GM12801 (cell line): Measurements from ENCODE around the gene RPS2.

Experiments
- CTCF ChIP-seq: IDR thresholded peaks from one replicate; pipeline ENCODE4 v1.5.1; 2011; ENCODE audit warnings: control low read depth; ENCODE audit not compliant: insufficient read length; ENCODE audit errors: extremely low read depth

RPS2 gene

DNA sequence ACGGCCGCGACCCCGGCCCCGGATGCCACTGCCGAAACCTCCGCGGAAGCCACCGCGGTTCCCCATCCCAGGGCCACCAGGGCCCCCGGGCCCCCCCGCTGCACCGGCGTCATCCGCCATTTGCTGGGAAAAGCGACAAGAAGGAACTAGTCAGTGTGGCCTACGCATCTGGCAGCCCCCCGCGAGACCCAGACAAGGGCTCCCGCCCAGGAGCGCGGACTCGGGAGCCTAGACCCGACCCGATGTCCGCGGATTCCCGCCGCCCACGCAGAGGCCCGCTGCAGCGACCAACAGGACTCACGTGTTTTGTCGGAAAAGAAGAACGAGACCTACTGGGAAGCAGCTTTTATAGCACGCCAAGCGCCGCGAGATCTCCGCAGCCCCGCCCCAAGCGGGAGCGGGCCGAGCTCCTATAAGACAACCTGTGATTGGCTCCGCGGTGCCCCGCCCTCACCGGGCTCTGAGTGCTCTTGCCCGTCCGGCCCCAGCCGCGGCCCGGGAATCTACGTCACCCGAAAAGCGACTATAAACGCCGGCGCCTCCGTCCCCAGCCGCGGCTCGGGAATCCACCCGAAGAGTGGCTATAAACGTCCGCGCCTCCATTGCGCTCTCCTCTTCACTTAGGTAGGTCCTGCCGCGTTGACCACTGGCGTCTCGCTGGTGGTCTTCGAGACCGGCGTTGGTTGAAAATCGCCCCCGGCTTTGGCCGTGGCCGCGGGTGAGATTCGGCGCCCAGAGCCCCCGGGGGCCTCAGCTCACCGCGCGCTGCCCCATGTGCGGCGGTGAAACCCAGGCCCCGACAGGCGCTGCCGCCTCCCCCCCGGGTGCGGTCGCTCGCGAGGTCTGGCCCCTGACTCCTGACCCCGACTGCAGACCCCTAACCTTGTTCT is at the start of gene RPS2:
Gene RPS2 (minus strand): TSS at position 321 of the 890 bp plus-strand sequence. CDS start 201 bp downstream, at position 120.
- no peak for TF ChIP-seq CTCF

- TF ChIP-seq CTCF = no peak
These were observed 48.9 kb upstream of the RPS2 start for GRCh38 chr16:2013527-2013926.

- no peak for TF ChIP-seq CTCF
These were observed 45.3 kb upstream of the RPS2 start, which contains the start of gene ZNF598 for GRCh38 chr16:2009791-2010510. Gene ZNF598, minus strand, starts transcription at chr16:2009821.

DNA sequence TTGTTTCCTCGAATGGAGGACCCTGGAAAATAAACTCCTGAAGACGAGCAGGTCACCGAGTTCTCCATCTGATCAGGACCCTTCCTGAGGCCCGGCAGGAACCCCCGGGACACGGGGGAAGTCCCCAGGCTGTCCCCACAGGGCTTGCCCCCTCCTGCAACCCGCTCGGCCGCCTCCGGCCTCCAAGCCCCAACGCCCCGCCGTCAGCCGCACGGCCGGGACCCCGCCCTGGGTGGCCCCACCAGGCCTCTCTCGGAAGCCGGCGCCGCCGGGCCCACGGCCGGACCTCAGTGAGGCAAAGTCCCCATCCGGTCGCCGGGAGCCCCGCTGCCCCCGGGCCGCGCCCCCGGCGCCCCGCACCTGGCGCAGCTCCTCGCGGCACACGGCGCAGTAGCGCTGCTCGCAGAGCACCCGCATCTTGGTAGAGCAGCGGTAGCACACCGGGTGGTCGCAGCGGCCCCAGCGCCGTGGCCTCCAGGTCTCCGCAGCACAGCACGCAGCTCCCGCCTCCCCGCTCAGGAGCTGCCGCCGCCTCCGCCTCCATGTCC is 44.6 kb upstream of the RPS2 start:
- no peak for TF ChIP-seq CTCF

DNA sequence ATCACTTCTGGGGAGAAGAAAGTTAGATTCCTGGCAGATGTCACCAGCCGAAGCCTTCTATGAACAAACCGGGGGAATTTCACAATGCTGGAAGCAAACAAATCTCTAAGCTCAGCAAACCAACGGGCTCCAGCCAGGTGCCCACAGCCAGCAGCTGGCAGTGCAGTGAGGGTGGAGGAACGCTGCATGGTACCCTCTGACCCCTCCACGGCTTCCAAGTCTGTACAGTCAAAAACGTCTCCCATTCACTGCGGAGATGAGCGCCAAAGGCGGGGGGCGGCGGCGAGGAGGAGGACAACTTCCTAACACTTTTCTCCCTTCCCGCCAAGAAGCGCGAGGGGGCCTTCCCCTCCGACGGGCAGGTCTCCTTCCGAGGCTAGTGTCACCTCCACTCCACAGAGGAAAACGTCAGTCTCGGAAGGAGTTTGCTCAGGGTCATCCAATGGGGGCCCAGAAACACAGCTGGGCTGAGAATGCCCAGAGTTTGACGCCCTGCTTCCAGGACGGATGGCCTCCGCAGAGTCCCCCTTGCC is 44.1 kb upstream of the RPS2 start:
- TF ChIP-seq CTCF = no peak

DNA sequence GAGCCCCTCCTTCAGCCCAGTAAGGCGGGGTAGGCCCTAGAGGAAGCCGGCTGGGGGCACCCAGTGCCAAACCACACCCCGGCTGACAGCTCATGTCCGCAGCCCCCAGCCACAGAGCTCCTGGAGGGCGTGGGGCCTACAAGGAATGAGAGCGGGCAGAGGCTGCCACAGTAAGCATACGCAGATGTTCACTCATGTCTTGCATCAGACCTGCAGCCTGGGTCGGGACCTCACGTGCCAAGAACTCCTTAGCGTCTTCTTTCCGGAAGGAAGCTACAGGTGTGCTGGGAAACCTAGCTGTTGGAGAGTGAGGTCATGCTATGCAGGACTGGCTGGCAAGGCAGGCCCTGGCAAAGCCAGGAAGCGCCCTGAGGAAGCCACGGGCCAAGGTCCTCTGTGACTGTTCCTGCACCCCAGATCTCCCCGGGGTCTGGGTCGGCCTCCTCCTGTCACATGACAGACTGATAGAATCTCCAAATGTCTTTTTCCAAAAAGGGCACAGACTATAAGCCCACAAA is 43.4 kb upstream of the RPS2 start:
- TF ChIP-seq CTCF = no peak
